GM12891 (cell line): ENCODE measurements around the gene CSTPP1.
"Not testable (repeated sequence)": the region's sequence is repeated elsewhere in the genome, so short reads cannot be mapped to it uniquely, and the experiment has no call there.

Experiments
- POLR2A ChIP-seq: IDR thresholded peaks from 2 replicates; pipeline ENCODE4 v1.6.1; 2011; ENCODE audit warnings: low read depth, low read length, control low read depth
- POLR2AphosphoS5 ChIP-seq: IDR thresholded peaks from 2 replicates; pipeline ENCODE4 v1.6.1; 2011; ENCODE audit warnings: low read depth, low read length, control low read depth
- TAF1 ChIP-seq: IDR thresholded peaks from 2 replicates; pipeline ENCODE4 v1.6.1; 2011; ENCODE audit warnings: low read depth, low read length, control low read depth

GRCh38 chr11:46997796-46998195 lies 61.2 kb downstream of the CSTPP1 start:
- not testable (repeated sequence) for TF ChIP-seq POLR2AphosphoS5, POLR2A, TAF1
